Keratinocyte (primary cell): ENCODE results near the gene VCAN. TPM values are rescaled to one million over a fixed set of nuclear protein-coding genes. Genes with fewer than 3 reads are reported as not detected.

ENCODE experiments used
- DNase-seq: peaks from one replicate; pipeline ENCODE4 v3.0.0-alpha.2; 2011; ENCODE audit warnings: low read depth, missing footprints, low spot score
- FAIRE-seq: peaks from 2 replicates; lab custom pipeline; 2011; peaks lifted over from hg19 to GRCh38; lab: Jason Lieb, UNC
- H2AFZ ChIP-seq: 2 replicates; pipeline ENCODE4 v1.6.0; 2012; ENCODE audit warnings: low read length, control low read depth, inconsistent platforms; ENCODE audit not compliant: control insufficient read depth
- H3K27ac ChIP-seq: 2 replicates; pipeline ENCODE4 v1.5.1; 2011; ENCODE audit warnings: low read length; ENCODE audit not compliant: control insufficient read depth, insufficient read depth
- H3K27me3 ChIP-seq: 3 replicates; pipeline ENCODE4 v1.6.0; 2011; ENCODE audit warnings: low read length; ENCODE audit not compliant: control insufficient read depth, insufficient read depth; ENCODE audit errors: extremely low read depth
- H3K36me3 ChIP-seq, 2 experiments: 2 replicates in 1 of 2; 3 replicates in 1 of 2; pipeline ENCODE4 v1.5.1; 2011; ENCODE audit warnings: low read length in 2 of 2, mild to moderate bottlenecking in 1 of 2; ENCODE audit not compliant: control insufficient read depth in 2 of 2, insufficient read depth in 2 of 2; ENCODE audit errors: extremely low read depth in 1 of 2
- H3K4me1 ChIP-seq: 3 replicates; pipeline ENCODE4 v1.5.1; 2011; ENCODE audit warnings: low read length; ENCODE audit not compliant: control insufficient read depth, insufficient read depth; ENCODE audit errors: extremely low read depth
- H3K4me2 ChIP-seq: 3 replicates; pipeline ENCODE4 v1.6.0; 2011; ENCODE audit warnings: low read depth, low read length; ENCODE audit not compliant: control insufficient read depth, insufficient read depth; ENCODE audit errors: extremely low read depth
- H3K4me3 ChIP-seq, 3 experiments: fragments of 200-600 bp in 1 of 3; sonication (generic) in 1 of 3; 2 replicates in 2 of 3; 3 replicates in 1 of 3; pipeline ENCODE4 v1.5.1; 2011 to 2016; ENCODE audit warnings: low read length in 3 of 3, mild to moderate bottlenecking in 3 of 3, control low read depth in 2 of 3, inconsistent platforms in 1 of 3, low read depth in 1 of 3, mixed read lengths in 1 of 3, mixed run types in 1 of 3, moderate library complexity in 1 of 3; ENCODE audit not compliant: control insufficient read depth in 2 of 3, insufficient read depth in 2 of 3; ENCODE audit errors: extremely low read depth in 1 of 3
- H3K79me2 ChIP-seq: 2 replicates; pipeline ENCODE4 v1.6.0; 2012; ENCODE audit warnings: low read length; ENCODE audit not compliant: control insufficient read depth, insufficient read depth
- H3K9ac ChIP-seq: 3 replicates; pipeline ENCODE4 v1.6.0; 2011; ENCODE audit warnings: low read length; ENCODE audit not compliant: control insufficient read depth, insufficient read depth; ENCODE audit errors: extremely low read depth
- H3K9me1 ChIP-seq: 3 replicates; pipeline ENCODE4 v1.6.0; 2011; ENCODE audit warnings: low read length; ENCODE audit not compliant: control insufficient read depth, insufficient read depth; ENCODE audit errors: extremely low read depth
- H3K9me3 ChIP-seq: 2 replicates; pipeline ENCODE4 v1.5.1; 2012; ENCODE audit warnings: low read depth, low read length; ENCODE audit not compliant: control insufficient read depth
- H4K20me1 ChIP-seq: 3 replicates; pipeline ENCODE4 v1.6.0; 2011; ENCODE audit warnings: low read length; ENCODE audit not compliant: control insufficient read depth, insufficient read depth; ENCODE audit errors: extremely low read depth
- CTCF ChIP-seq, 3 experiments: IDR thresholded peaks in 1 of 3; conservative IDR thresholded peaks in 1 of 3; optimal IDR thresholded peaks in 1 of 3; 2 replicates in 2 of 3; 3 replicates in 1 of 3; pipeline versions ENCODE3 to v1.5.1; 2011; ENCODE audit warnings: low read length in 3 of 3, mild to moderate bottlenecking in 3 of 3, moderate library complexity in 2 of 3, control low read depth in 1 of 3, inconsistent platforms in 1 of 3; ENCODE audit not compliant: insufficient read depth in 2 of 3; ENCODE audit errors: extremely low read depth in 1 of 3
- EZH2 ChIP-seq: IDR thresholded peaks from one replicate; pipeline ENCODE4 v1.6.1; 2012; ENCODE audit warnings: inconsistent platforms, mild to moderate bottlenecking, low read length, moderate library complexity
- dilution Hi-C: fragments of 300-500 bp; cut with MboI; formaldehyde crosslinking; loops from one replicate; pipeline ENCODE4 v1.7.0; 2020; ENCODE audit warnings: low sequenced_read_pairs; ENCODE audit not compliant: extremely low pct_ligation_motif_present
- polyA plus RNA-seq, 5 experiments: library from polyadenylated mRNA; depleted of rRNA in 3 of 5; stranded (reverse) in 3 of 5; stranded (forward) in 1 of 5; unstranded in 1 of 5; fragments of >200 nt; gene quantifications; 1 replicate in 1 of 5; 2 replicates in 3 of 5; 3 replicates in 1 of 5; pipeline versions ENCODE4 v1.2.1 to v1.2.3, GENCODE V29; 2011 to 2012; ENCODE audit warnings: missing spikeins in 2 of 5, low read depth in 1 of 5, low replicate concordance in 1 of 5

Gene VCAN
- polyA plus RNA-seq, 1 donor (not counting 4 experiments of a cell fraction or from before 2014, with no cell fraction given), result 1.9 TPM

GRCh38 chr5:83451955-83452354 lies 19.6 kb upstream of the VCAN start:
- no peak for FAIRE-seq
- DNase-seq, result no peak
- Histone ChIP-seq H2AFZ (no peak overlapping the region), H3K4me1 (no peaks in the 10 kb centered on the region), H3K9me3 (no peaks in the 10 kb centered on the region), H3K79me2 (no peaks in the 10 kb centered on the region), H3K27ac (no peak overlapping the region), H4K20me1 (no peaks in the 10 kb centered on the region), H3K9me1 (no peaks in the 10 kb centered on the region), H3K4me3 (no peak overlapping the region), H3K27me3 (no peaks in the 10 kb centered on the region), H3K36me3 (no peaks in the 10 kb centered on the region), H3K4me2 (no peak overlapping the region), H3K9ac (no peak overlapping the region)
- dilution Hi-C loops, result no loop called here
- TF ChIP-seq EZH2 (no peak), CTCF (optimal IDR thresholded peaks at IDR 0.05 in 1 of 3, IDR thresholded peaks at IDR 0.05 in 1 of 3, conservative IDR thresholded peaks at IDR 0.05 in 1 of 3; ENCODE audit: extremely low read depth in 1 of 3, insufficient read depth in 2 of 3, low read length in 3 of 3) (no peak)

GRCh38 chr5:83453937-83454336 lies 17.6 kb upstream of the VCAN start:
- DNase-seq (no peak), FAIRE-seq (no peak)
- Histone ChIP-seq H3K9ac (no peak overlapping the region), H3K4me3 (no peak overlapping the region), H3K4me1 (no peaks in the 10 kb centered on the region), H3K27ac (no peak overlapping the region), H3K79me2 (no peaks in the 10 kb centered on the region), H3K9me3 (no peaks in the 10 kb centered on the region), H4K20me1 (no peaks in the 10 kb centered on the region), H3K36me3 (no peaks in the 10 kb centered on the region), H2AFZ (no peak overlapping the region), H3K27me3 (no peaks in the 10 kb centered on the region), H3K9me1 (no peaks in the 10 kb centered on the region), H3K4me2 (no peak overlapping the region)
- dilution Hi-C loops, result no loop called here
- TF ChIP-seq EZH2 (no peak), CTCF (optimal IDR thresholded peaks at IDR 0.05 in 1 of 3, IDR thresholded peaks at IDR 0.05 in 1 of 3, conservative IDR thresholded peaks at IDR 0.05 in 1 of 3; ENCODE audit: extremely low read depth in 1 of 3, insufficient read depth in 2 of 3, low read length in 3 of 3) (no peak)
